GM12873 (cell line): ENCODE results near the gene TOM1L2.

Experiments used
- CTCF ChIP-seq: IDR thresholded peaks from 2 replicates; pipeline ENCODE4 v1.5.1; 2012; ENCODE audit warnings: low read depth, mild to moderate bottlenecking, moderate library complexity, low read length, control low read depth; ENCODE audit not compliant: insufficient read depth; ENCODE audit errors: missing control alignments

Gene TOM1L2

GRCh38 chr17:17814162-17815061, 157.8 kb downstream of the TOM1L2 start:
- no peak for TF ChIP-seq CTCF

- TF ChIP-seq CTCF, result no peak
These were observed 158.5 kb downstream of the TOM1L2 start for GRCh38 chr17:17813725-17814095.

- TF ChIP-seq CTCF, result no peak
These were observed 159.0 kb downstream of the TOM1L2 start for GRCh38 chr17:17813055-17813724.

GRCh38 chr17:17812211-17813054, 159.8 kb downstream of the TOM1L2 start:
- peak; percentile 97 for TF ChIP-seq CTCF

- no peak for TF ChIP-seq CTCF
These were observed 160.6 kb downstream of the TOM1L2 start for GRCh38 chr17:17811381-17812210.

- TF ChIP-seq CTCF, result no peak
These were observed 161.3 kb downstream of the TOM1L2 start for GRCh38 chr17:17810895-17811248.
